Astrocyte of the cerebellum (primary cell): ENCODE data around the gene THSD4.
A peak's percentile ranks its signal among the peaks of the same experiment; 100 is the strongest.

ENCODE experiments used
- DNase-seq: peaks from one replicate; pipeline ENCODE4 v3.0.0-alpha.2; 2011; ENCODE audit warnings: low read depth
- H3K4me3 ChIP-seq: 2 replicates; pipeline ENCODE4 v1.5.1; 2011; ENCODE audit warnings: mild to moderate bottlenecking, low read depth, low read length, moderate library complexity
- CTCF ChIP-seq: IDR thresholded peaks from 2 replicates; pipeline ENCODE4 v1.5.1; 2012; ENCODE audit warnings: low read length, low read depth, moderate library complexity, mild to moderate bottlenecking; ENCODE audit errors: missing control alignments
- in situ Hi-C: cut with HindIII; loops from 2 replicates; pipeline ENCODE4 v1.10.0; 2017; ENCODE audit warnings: low sequenced_read_pairs

THSD4 gene

GRCh38 chr15:71079208-71080044 is 35.8 kb upstream of the THSD4 start:
- no peak for TF ChIP-seq CTCF
- H3K4me3 ChIP-seq: no peak overlapping the region
- in situ Hi-C loops: no loop called here
- DNase-seq: peak; percentile 47

GRCh38 chr15:71080166-71080565 is 35.1 kb upstream of the THSD4 start:
- in situ Hi-C loops: no loop called here
- no peak for DNase-seq
- H3K4me3 ChIP-seq: no peak overlapping the region
- no peak for TF ChIP-seq CTCF

GRCh38 chr15:71080705-71081104 is 34.6 kb upstream of the THSD4 start:
- in situ Hi-C loops: no loop called here
- no peak overlapping the region for H3K4me3 ChIP-seq
- DNase-seq: no peak
- TF ChIP-seq CTCF: no peak

- no peak for TF ChIP-seq CTCF
- no peak for DNase-seq
- in situ Hi-C loops: no loop called here
- no peak overlapping the region for H3K4me3 ChIP-seq
These were observed 32.5 kb upstream of the THSD4 start for GRCh38 chr15:71082803-71083202.

GRCh38 chr15:71083349-71083748 is 31.9 kb upstream of the THSD4 start:
- no peak for DNase-seq
- no peak for TF ChIP-seq CTCF
- in situ Hi-C loops: no loop called here
- no peak overlapping the region for H3K4me3 ChIP-seq

- in situ Hi-C loops: no loop called here
These were observed 31.0 kb upstream of the THSD4 start for GRCh38 chr15:71084264-71084663.

More at GRCh38 chr15:71084264-71084663, 31.0 kb upstream of the THSD4 start:
- DNase-seq: no peak
- no peak overlapping the region for H3K4me3 ChIP-seq
- no peak for TF ChIP-seq CTCF
